Neural crest cell (in vitro differentiated cells): Measurements from ENCODE around the gene VDR. TPM values are rescaled to one million over a fixed set of nuclear protein-coding genes. Genes with fewer than 3 reads are reported as not detected.

ENCODE experiments used
- DNase-seq: peaks from one replicate; pipeline ENCODE4 v3.0.0; 2021; ENCODE audit warnings: low read depth, mixed read lengths, low spot score
- H3K27ac Mint-ChIP-seq: one replicate; pipeline ENCODE4 v1.8.0; 2021; ENCODE audit warnings: mild to moderate bottlenecking, mixed read lengths; ENCODE audit not compliant: unreplicated experiment
- H3K27me3 Mint-ChIP-seq: 2 replicates; pipeline ENCODE4 v1.8.0; 2021; ENCODE audit warnings: low read depth, mild to moderate bottlenecking, mixed read lengths
- H3K36me3 Mint-ChIP-seq: 2 replicates; pipeline ENCODE4 v1.8.0; 2021; ENCODE audit warnings: low read depth, mild to moderate bottlenecking, mixed read lengths
- H3K4me1 Mint-ChIP-seq: 2 replicates; pipeline ENCODE4 v1.8.0; 2021; ENCODE audit warnings: mixed read lengths
- H3K4me3 Mint-ChIP-seq: one replicate; pipeline ENCODE4 v1.8.0; 2021; ENCODE audit warnings: mild to moderate bottlenecking, mixed read lengths
- H3K9me3 Mint-ChIP-seq: 2 replicates; pipeline ENCODE4 v1.8.0; 2021; ENCODE audit warnings: mixed read lengths
- CTCF ChIP-seq: fragments of 200-600 bp; sonication (generic); conservative IDR thresholded peaks from 2 replicates; pipeline ENCODE4 v1.5.0; 2021; ENCODE audit warnings: antibody characterized with exemption, mild to moderate bottlenecking
- total RNA-seq: library from RNA; stranded (reverse); gene quantifications from 2 replicates; pipeline ENCODE4 v1.2.1, GENCODE V29; 2021

Gene VDR
- total RNA-seq, 1 donor from 2014 or later: not detected

- no peaks in the 10 kb centered on the region for H3K9me3 Mint-ChIP-seq
- TF ChIP-seq CTCF: no peak
- no peaks in the 10 kb centered on the region for H3K27me3 Mint-ChIP-seq
- peaks cover 9% of the 10 kb centered on the region for H3K4me1 Mint-ChIP-seq
- H3K4me3 Mint-ChIP-seq: no peak overlapping the region
- no peak overlapping the region for H3K27ac Mint-ChIP-seq
- DNase-seq: no peak
- H3K36me3 Mint-ChIP-seq: no peaks in the 10 kb centered on the region
These were observed 41.9 kb upstream of the VDR start for GRCh38 chr12:47946413-47947323.

DNA sequence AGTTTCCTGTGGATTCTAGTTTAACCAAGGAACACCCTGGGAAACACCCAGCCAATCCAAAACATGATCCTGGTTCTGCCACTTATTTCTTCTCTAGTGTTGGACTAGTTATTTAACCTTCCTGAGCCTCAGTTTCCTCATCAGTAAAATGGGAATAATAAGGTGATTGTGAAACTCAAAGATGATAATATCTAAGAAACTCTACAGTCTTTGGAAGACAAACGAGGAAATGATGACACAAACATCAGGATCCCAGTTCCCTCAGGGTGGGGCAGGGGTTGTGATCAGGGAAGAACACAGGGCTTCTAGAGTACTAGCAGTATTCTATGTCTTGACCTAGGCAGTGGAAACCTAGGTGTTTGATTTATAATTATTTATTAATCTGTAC lies 40.5 kb upstream of the VDR start:
- no peak for DNase-seq
- H3K36me3 Mint-ChIP-seq: no peaks in the 10 kb centered on the region
- TF ChIP-seq CTCF: no peak
- no peak overlapping the region for H3K4me3 Mint-ChIP-seq
- H3K4me1 Mint-ChIP-seq: peaks cover 8% of the 10 kb centered on the region
- H3K27ac Mint-ChIP-seq: no peak overlapping the region
- no peaks in the 10 kb centered on the region for H3K9me3 Mint-ChIP-seq
- peaks cover 5% of the 10 kb centered on the region for H3K27me3 Mint-ChIP-seq

GRCh38 chr12:47944685-47945340 lies 40.0 kb upstream of the VDR start:
- Mint-ChIP-seq H3K4me3 (no peak overlapping the region), H3K27ac (no peak overlapping the region), H3K4me1 (peaks cover 5% of the 10 kb centered on the region), H3K9me3 (no peaks in the 10 kb centered on the region), H3K36me3 (no peaks in the 10 kb centered on the region), H3K27me3 (peaks cover 5% of the 10 kb centered on the region)
- no peak for TF ChIP-seq CTCF
- no peak for DNase-seq

DNA sequence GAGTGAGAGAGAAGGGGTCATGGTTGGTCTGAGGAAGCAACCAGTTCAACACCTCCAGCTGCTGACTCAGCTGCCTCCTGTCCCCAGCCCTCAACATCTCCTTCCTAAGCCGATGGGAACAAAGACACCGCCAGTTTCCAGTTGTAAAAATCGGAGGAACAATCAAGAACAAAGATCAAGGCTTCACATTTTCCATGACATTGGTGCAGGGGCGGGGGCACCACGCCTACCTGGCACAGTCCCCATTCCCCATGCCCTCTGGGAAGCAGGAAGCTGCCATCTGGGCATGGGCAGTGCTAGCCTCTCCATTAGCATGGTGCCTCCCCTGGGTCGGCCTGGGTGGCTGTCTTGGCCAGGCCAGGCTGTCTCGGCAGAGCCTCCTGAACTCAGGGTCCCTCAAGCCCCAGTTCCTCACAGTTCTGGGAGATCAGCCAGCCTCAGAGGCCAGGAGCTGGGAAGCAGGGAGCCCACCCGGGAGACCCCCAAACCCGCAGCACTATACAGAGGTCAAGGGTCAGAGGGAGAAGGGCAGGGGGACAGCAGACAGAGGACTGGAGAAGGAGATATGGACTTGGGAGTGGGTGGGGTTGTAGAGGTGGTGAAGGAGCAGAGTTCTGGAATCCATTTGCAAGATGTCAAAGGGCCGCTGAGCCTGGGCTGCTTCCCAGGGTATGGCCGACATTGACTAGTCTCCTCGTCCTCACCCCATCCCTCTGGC lies 39.0 kb upstream of the VDR start:
- no peaks in the 10 kb centered on the region for H3K9me3 Mint-ChIP-seq
- H3K4me3 Mint-ChIP-seq: no peak overlapping the region
- no peak overlapping the region for H3K27ac Mint-ChIP-seq
- no peaks in the 10 kb centered on the region for H3K36me3 Mint-ChIP-seq
- peaks cover 5% of the 10 kb centered on the region for H3K27me3 Mint-ChIP-seq
- no peaks in the 10 kb centered on the region for H3K4me1 Mint-ChIP-seq
- DNase-seq: no peak
- no peak for TF ChIP-seq CTCF

DNA sequence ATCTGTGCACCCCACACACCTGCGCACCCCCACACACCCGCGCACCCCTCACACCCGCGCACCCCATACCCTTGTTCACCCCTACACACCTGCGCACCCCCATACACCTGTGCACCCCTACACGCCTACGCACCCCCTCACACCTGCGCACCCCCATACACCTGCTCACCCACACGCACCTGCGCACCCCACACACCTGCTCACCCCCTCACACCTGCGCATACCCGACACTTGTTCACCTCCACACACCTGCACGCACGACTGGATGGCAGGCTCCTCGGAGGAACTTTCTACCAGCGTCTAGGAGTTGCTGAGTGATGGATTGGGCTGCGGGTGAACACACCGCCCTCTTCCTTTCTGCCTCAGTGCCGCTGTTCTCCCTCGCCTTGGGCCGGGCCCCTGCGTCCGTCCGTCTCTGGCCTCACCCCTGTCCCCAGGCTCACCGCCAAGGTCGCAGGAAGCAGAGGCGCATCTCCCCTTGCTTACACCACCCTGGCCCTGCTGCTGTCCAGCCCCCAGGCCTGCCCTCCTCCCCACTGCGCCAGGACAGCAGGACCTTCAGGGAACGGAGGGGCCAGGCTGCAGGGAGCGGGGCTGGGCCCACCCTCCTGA lies 37.9 kb upstream of the VDR start:
- H3K27me3 Mint-ChIP-seq: peaks cover 5% of the 10 kb centered on the region
- DNase-seq: no peak
- H3K4me3 Mint-ChIP-seq: no peak overlapping the region
- H3K36me3 Mint-ChIP-seq: no peaks in the 10 kb centered on the region
- no peak for TF ChIP-seq CTCF
- H3K4me1 Mint-ChIP-seq: no peaks in the 10 kb centered on the region
- no peaks in the 10 kb centered on the region for H3K9me3 Mint-ChIP-seq
- no peak overlapping the region for H3K27ac Mint-ChIP-seq
